Measurements from ENCODE around the gene SLC25A12.

- TF ChIP-seq CTCF (conservative IDR thresholded peaks at IDR 0.05; ENCODE audit: low read depth, low read length): no peak
- TF ChIP-seq EZH2 (IDR thresholded peaks at IDR 0.05; ENCODE audit: borderline replicate concordance, low read depth, low read length, poor library complexity, severe bottlenecking): no peak
Observed at GRCh38 chr2:171819453-171819852, 74.6 kb downstream of the SLC25A12 start.
